GM04503 (cell line): ENCODE measurements around the gene POGLUT3.

ENCODE experiments used
- DNase-seq: peaks from one replicate; pipeline ENCODE4 v3.0.0-alpha.2; 2012; ENCODE audit warnings: low read depth

The POGLUT3 gene

GRCh38 chr11:108498046-108498815 lies at the start of gene POGLUT3:
TSS of gene POGLUT3 (minus strand) at chr11:108498384. CDS start at chr11:108498366, 18 bp downstream.
- DNase-seq: no peak

GRCh38 chr11:108545909-108546501 lies 47.8 kb upstream of the POGLUT3 start:
- no peak for DNase-seq

GRCh38 chr11:108543316-108543964 lies 45.3 kb upstream of the POGLUT3 start:
- DNase-seq: no peak

- no peak for DNase-seq
Measured at GRCh38 chr11:108541531-108541930, 43.3 kb upstream of the POGLUT3 start.

GRCh38 chr11:108538502-108538901 lies 40.3 kb upstream of the POGLUT3 start:
- DNase-seq: no peak

- no peak for DNase-seq
Measured at GRCh38 chr11:108538022-108538424, 39.8 kb upstream of the POGLUT3 start.

GRCh38 chr11:108536783-108537182 lies 38.6 kb upstream of the POGLUT3 start:
- DNase-seq: no peak

- no peak for DNase-seq
Measured at GRCh38 chr11:108535384-108535955, 37.3 kb upstream of the POGLUT3 start.

GRCh38 chr11:108534274-108534882 lies 36.2 kb upstream of the POGLUT3 start:
- no peak for DNase-seq

- no peak for DNase-seq
Measured at GRCh38 chr11:108530426-108530825, 32.2 kb upstream of the POGLUT3 start.

- no peak for DNase-seq
Measured at GRCh38 chr11:108527382-108527781, 29.2 kb upstream of the POGLUT3 start.

GRCh38 chr11:108525161-108525560 lies 27.0 kb upstream of the POGLUT3 start:
- no peak for DNase-seq

GRCh38 chr11:108524422-108524821 lies 26.2 kb upstream of the POGLUT3 start:
- no peak for DNase-seq

GRCh38 chr11:108522318-108522717 lies 24.1 kb upstream of the POGLUT3 start:
- DNase-seq: no peak

- DNase-seq: no peak
Measured at GRCh38 chr11:108518581-108518980, 20.4 kb upstream of the POGLUT3 start.

GRCh38 chr11:108516125-108516524 lies 17.9 kb upstream of the POGLUT3 start:
- no peak for DNase-seq

GRCh38 chr11:108512708-108513107 lies 14.5 kb upstream of the POGLUT3 start:
- DNase-seq: no peak

- peak; percentile 66 for DNase-seq
Measured at GRCh38 chr11:108511851-108512474, 13.8 kb upstream of the POGLUT3 start.

- no peak for DNase-seq
Measured at GRCh38 chr11:108508653-108509593, 10.7 kb upstream of the POGLUT3 start.

GRCh38 chr11:108501396-108501795 lies 3.2 kb upstream of the POGLUT3 start:
- no peak for DNase-seq

- no peak for DNase-seq
Measured at GRCh38 chr11:108500721-108501120, 2.5 kb upstream of the POGLUT3 start.
